Adipocyte (in vitro differentiated cells): ENCODE data around the gene MARF1.
A peak's percentile ranks its signal among the peaks of the same experiment; 100 is the strongest.
"Not testable (repeated sequence)": the region's sequence is repeated elsewhere in the genome, so short reads cannot be mapped to it uniquely, and the experiment has no call there.

Experiments
- DNase-seq: peaks from one replicate; pipeline ENCODE4 v3.0.0-alpha.2; 2015; ENCODE audit warnings: low read depth
- H3K27me3 ChIP-seq: replicated peaks from 2 replicates; pipeline ENCODE4 v1.7.0; 2013; ENCODE audit warnings: mild to moderate bottlenecking, low read length, moderate library complexity; ENCODE audit not compliant: control insufficient read depth, insufficient read depth
- H3K36me3 ChIP-seq: 2 replicates; pipeline ENCODE4 v1.7.0; 2013; ENCODE audit warnings: low read length, mild to moderate bottlenecking, moderate library complexity; ENCODE audit not compliant: control insufficient read depth, insufficient read depth, severe bottlenecking
- H3K4me1 ChIP-seq: 2 replicates; pipeline ENCODE4 v1.7.0; 2013; ENCODE audit warnings: mild to moderate bottlenecking, low read length, moderate library complexity; ENCODE audit not compliant: control insufficient read depth, insufficient read depth
- H3K4me3 ChIP-seq: 2 replicates; pipeline ENCODE4 v1.7.0; 2013; ENCODE audit warnings: mild to moderate bottlenecking, low read length, moderate library complexity
- H3K9ac ChIP-seq: 2 replicates; pipeline ENCODE4 v1.7.0; 2013; ENCODE audit warnings: mild to moderate bottlenecking, low read length, moderate library complexity
- H3K9me3 ChIP-seq: 2 replicates; pipeline ENCODE4 v1.7.0; 2013; ENCODE audit warnings: mild to moderate bottlenecking, low read length, moderate library complexity; ENCODE audit not compliant: control insufficient read depth

Gene MARF1

GRCh38 chr16:15575293-15576049 is 67.5 kb downstream of the MARF1 start:
- no peak overlapping the region for H3K9ac ChIP-seq
- H3K36me3 ChIP-seq, result no peaks in the 10 kb centered on the region
- H3K27me3 ChIP-seq, result no peaks in the 10 kb centered on the region
- no peak for DNase-seq
- H3K4me3 ChIP-seq, result no peak overlapping the region
- H3K9me3 ChIP-seq, result no peaks in the 10 kb centered on the region
- H3K4me1 ChIP-seq, result peaks cover 51% of the 10 kb centered on the region

DNA sequence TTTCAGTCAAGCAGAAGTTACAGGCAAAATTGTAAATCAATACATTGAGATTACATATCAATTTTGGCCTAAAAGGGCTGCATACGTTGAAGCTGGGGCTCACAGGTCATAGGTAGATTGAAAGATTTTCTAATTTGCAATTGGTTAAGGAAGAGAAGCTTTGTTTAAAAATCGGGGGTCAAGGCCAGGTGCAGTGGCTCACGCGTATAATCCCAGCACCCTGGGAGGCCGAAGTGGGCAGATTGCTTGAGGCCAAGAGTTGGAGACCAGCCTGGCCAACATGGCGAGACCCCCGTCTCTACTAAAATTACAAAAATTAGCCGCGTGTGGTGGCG is 68.4 kb downstream of the MARF1 start:
- Histone ChIP-seq H3K9ac (no peak overlapping the region), H3K36me3 (peaks cover under 1% of the 10 kb centered on the region), H3K9me3 (no peaks in the 10 kb centered on the region), H3K4me3 (no peak overlapping the region), H3K27me3 (no peaks in the 10 kb centered on the region), H3K4me1 (peaks cover 51% of the 10 kb centered on the region)
- no peak for DNase-seq

DNA sequence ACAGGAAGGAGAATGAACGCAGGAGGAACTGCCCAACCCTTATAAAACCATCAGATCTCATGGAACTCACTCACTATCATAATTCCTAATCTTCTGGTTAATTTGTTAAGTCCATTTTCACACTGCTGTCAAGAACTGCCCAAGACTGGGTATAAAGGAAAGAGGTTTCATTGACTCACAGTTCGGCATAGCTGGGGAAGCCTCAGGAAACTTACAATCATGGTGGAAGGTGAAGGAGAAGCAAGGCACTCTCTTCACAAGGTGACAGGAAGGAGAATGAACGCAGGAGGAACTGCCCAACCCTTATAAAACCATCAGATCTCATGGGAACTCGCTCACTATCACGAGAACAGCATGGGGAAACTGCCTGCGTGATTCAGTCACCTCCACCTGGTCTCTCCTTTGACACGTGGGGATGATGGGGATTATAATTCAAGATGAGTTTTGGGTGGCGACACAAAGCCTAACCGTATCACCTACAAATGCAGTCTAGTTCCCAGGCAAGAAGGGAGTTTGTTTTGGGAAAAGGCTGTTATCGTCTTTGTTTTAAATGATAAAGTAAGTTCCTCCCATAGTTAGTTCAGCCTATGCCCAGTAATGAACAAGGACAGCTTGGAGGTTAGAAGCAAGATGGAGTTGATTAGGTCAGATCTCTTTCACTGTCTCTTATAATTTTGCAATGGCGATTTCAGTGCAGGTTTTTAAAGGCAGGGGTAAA is 68.9 kb downstream of the MARF1 start:
- not testable (repeated sequence) for H3K9me3 ChIP-seq, H3K4me3 ChIP-seq, H3K36me3 ChIP-seq, DNase-seq, H3K27me3 ChIP-seq, H3K9ac ChIP-seq
- H3K4me1 ChIP-seq, result peaks cover 51% of the 10 kb centered on the region

DNA sequence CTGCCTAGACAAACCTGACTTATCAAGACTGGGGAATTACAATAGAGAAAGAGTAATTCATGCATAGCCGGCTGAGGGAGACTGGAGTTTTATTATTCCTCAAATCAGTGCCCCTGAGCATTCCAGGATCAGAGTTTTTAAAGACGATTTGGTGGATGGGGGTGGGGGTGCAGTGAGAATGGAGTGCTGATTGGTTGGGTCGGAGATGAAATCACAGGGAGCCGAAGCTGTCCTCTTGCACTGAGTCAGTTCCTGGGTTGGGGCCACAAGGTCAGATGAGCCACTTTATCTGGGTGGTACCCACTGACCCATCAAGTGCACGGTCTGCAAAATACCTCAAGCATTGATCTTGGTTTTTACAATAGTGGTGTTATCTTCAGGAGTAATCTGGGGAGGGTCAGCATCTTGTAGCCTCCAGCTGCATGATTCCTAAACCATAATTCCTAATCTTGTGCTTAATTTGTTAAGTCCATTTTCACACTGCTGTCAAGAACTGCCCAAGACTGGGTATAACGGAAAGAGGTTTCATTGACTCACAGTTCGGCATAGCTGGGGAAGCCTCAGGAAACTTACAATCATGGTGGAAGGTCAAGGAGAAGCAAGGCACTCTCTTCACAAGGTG is 69.6 kb downstream of the MARF1 start:
- Histone ChIP-seq H3K4me3 (peak overlapping the region; percentile 50), H3K27me3 (no peaks in the 10 kb centered on the region), H3K36me3 (peaks cover 5% of the 10 kb centered on the region), H3K9ac (no peak overlapping the region), H3K9me3 (no peaks in the 10 kb centered on the region), H3K4me1 (peaks cover 48% of the 10 kb centered on the region)
- no peak for DNase-seq

- Histone ChIP-seq H3K9me3 (no peaks in the 10 kb centered on the region), H3K4me1 (peaks cover 39% of the 10 kb centered on the region), H3K27me3 (no peaks in the 10 kb centered on the region), H3K36me3 (peaks cover 5% of the 10 kb centered on the region), H3K4me3 (peak overlapping the region; percentile 50), H3K9ac (peak overlapping the region; percentile 23)
- DNase-seq, result peak; percentile 91
Measured at GRCh38 chr16:15572329-15573001, 70.5 kb downstream of the MARF1 start.

DNA sequence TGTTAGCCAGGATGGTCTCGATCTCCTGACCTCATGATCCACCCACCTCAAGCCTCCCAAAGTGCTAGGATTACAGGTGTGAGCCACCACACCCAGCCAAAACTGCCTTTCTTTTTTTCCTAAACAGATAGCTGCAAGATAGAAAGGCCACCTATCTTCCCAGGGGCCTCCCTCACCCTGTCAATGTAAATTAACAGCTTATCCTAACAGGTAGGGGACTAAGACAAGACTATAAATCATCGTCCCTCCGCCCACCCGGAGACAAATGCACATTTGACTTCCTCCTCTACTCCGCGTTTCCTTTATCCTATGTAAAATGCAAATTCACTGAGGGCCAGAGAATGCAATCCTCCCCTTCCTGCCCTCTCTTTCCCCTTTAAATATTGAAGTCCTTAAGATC is 71.4 kb downstream of the MARF1 start:
- Histone ChIP-seq H3K4me1 (peaks cover 30% of the 10 kb centered on the region), H3K9me3 (no peaks in the 10 kb centered on the region), H3K36me3 (peaks cover 5% of the 10 kb centered on the region), H3K27me3 (no peaks in the 10 kb centered on the region), H3K9ac (no peak overlapping the region), H3K4me3 (no peak overlapping the region)
- no peak for DNase-seq

- DNase-seq, H3K4me3 ChIP-seq, H3K36me3 ChIP-seq, H3K9me3 ChIP-seq, H3K9ac ChIP-seq, H3K27me3 ChIP-seq: not testable (repeated sequence)
- peaks cover 30% of the 10 kb centered on the region for H3K4me1 ChIP-seq
Measured at GRCh38 chr16:15570666-15571065, 72.3 kb downstream of the MARF1 start.

DNA sequence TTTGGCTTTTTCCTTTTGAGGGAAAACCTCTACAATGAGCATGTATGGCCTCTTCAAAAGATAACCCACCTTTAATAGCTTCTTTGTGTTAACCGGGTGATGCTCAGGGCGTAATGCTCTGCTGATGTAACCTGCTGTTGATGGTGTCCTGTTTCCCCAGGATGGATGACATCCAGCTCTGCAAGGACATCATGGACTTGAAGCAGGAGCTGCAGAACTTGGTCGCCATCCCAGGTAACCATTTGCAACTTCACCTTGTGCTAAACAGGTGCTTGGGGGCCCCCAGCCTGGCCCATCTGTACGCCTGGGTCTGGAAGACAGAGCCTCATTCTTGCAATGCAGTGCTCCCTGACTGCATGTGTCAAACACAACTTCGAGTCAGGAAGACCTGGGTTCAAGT is 75.1 kb downstream of the MARF1 start:
- Histone ChIP-seq H3K9me3 (no peaks in the 10 kb centered on the region), H3K9ac (no peak overlapping the region), H3K27me3 (no peaks in the 10 kb centered on the region), H3K4me1 (peaks cover 40% of the 10 kb centered on the region), H3K4me3 (no peak overlapping the region), H3K36me3 (peaks cover 5% of the 10 kb centered on the region)
- DNase-seq, result no peak

DNA sequence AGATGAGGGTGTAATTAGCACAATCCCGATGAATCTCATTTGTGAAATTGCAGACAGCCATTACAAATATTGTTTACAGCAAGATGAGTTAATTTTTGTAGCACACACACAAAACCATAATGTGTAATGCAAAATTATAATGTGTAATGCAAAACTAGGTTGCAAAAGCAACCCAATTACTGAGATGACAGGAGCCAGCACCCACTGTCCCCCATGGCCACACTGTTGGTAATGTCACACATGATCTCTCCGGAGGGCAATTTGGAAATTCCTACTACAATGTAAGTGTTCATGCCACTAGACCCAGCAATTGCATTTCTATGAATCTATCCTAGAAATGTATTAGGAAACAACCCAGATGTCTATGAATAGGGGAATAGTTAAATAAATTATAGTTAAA is 76.9 kb downstream of the MARF1 start:
- DNase-seq, result no peak
- H3K36me3 ChIP-seq, result peaks cover 5% of the 10 kb centered on the region
- no peaks in the 10 kb centered on the region for H3K27me3 ChIP-seq
- no peaks in the 10 kb centered on the region for H3K9me3 ChIP-seq
- no peak overlapping the region for H3K9ac ChIP-seq
- H3K4me1 ChIP-seq, result peaks cover 26% of the 10 kb centered on the region
- no peak overlapping the region for H3K4me3 ChIP-seq

DNA sequence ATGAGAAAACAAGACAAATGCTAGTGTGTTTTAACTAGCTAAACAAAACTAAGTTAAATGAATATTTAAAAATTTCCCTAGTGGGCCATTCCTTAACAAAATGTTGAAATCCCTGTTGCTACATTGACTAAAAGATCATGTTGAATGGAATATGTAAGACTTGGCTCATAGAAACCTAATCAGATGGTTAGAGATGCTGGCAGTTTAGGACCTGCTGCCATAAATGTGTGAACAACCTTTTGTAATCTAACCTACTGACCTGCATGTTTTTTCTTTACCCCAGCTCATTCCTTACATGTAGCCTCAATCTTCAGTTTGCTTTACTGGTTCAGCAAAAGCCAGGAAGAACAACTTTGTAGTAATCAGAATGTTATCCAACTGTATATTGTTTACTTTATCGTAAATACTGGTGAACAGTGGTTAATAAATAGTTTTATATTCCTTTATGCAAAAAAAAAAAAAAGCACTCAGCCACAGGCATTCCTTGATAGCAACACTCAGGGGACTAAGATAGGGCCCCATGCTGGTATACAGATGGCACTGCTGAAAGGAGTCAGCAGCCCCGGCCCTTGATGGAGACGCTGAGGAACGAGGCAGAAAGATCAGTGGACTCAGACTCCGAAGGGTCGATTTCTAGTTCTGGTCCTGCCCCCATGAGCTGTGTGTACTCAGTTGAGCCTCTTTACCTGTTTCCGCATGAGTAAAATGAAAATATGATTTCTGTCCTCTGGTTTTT is 78.2 kb downstream of the MARF1 start:
- Histone ChIP-seq H3K9me3 (no peaks in the 10 kb centered on the region), H3K9ac (no peak overlapping the region), H3K4me1 (peaks cover 26% of the 10 kb centered on the region), H3K36me3 (peaks cover 5% of the 10 kb centered on the region), H3K4me3 (no peak overlapping the region), H3K27me3 (no peaks in the 10 kb centered on the region)
- DNase-seq, result peak; percentile 51

GRCh38 chr16:15559176-15559575 is 83.8 kb downstream of the MARF1 start:
- Histone ChIP-seq H3K4me3 (no peak overlapping the region), H3K36me3 (no peaks in the 10 kb centered on the region), H3K9ac (no peak overlapping the region), H3K4me1 (peaks cover 9% of the 10 kb centered on the region), H3K9me3 (no peaks in the 10 kb centered on the region), H3K27me3 (no peaks in the 10 kb centered on the region)
- DNase-seq, result no peak
